ENCODE measurements around the gene OIT3.

Gene OIT3

GRCh38 chr10:72893136-72893798 is at the start of gene OIT3:
Gene OIT3, plus strand, starts transcription at chr10:72893739. Its CDS starts 60 bp downstream, at chr10:72893799.
- DNase-seq: no peak

- no peak for DNase-seq
These were observed 47.3 kb upstream of the OIT3 start for GRCh38 chr10:72846238-72846637.

- no peak for DNase-seq
These were observed 45.9 kb upstream of the OIT3 start for GRCh38 chr10:72847681-72848080.

- no peak for DNase-seq
These were observed 42.7 kb upstream of the OIT3 start for GRCh38 chr10:72850861-72851260.

GRCh38 chr10:72851509-72851908 is 42.0 kb upstream of the OIT3 start:
- DNase-seq: no peak

GRCh38 chr10:72852508-72852907 is 41.0 kb upstream of the OIT3 start:
- no peak for DNase-seq

- no peak for DNase-seq
These were observed 38.4 kb upstream of the OIT3 start for GRCh38 chr10:72855129-72855528.

- no peak for DNase-seq
These were observed 37.7 kb upstream of the OIT3 start for GRCh38 chr10:72855790-72856189.

GRCh38 chr10:72858067-72858466 is 35.5 kb upstream of the OIT3 start:
- DNase-seq: no peak

GRCh38 chr10:72862957-72863356 is 30.6 kb upstream of the OIT3 start:
- DNase-seq: no peak

GRCh38 chr10:72875250-72876055 is 18.1 kb upstream of the OIT3 start:
- peak in 1 of 2 experiments; percentile 1 for DNase-seq

GRCh38 chr10:72879245-72879644 is 14.3 kb upstream of the OIT3 start:
- no peak for DNase-seq

GRCh38 chr10:72881291-72881690 is 12.2 kb upstream of the OIT3 start:
- no peak for DNase-seq

- DNase-seq: no peak
These were observed 9.7 kb upstream of the OIT3 start for GRCh38 chr10:72883861-72884260.

GRCh38 chr10:72885953-72886352 is 7.6 kb upstream of the OIT3 start:
- DNase-seq: no peak

- no peak for DNase-seq
These were observed 6.9 kb upstream of the OIT3 start for GRCh38 chr10:72886621-72887020.

GRCh38 chr10:72887043-72887442 is 6.5 kb upstream of the OIT3 start:
- DNase-seq: no peak

- DNase-seq: no peak
These were observed 5.3 kb upstream of the OIT3 start for GRCh38 chr10:72888151-72888638.

- DNase-seq: peak in 1 of 2 experiments; percentile 1
These were observed 4.1 kb upstream of the OIT3 start for GRCh38 chr10:72889391-72889831.

- DNase-seq: no peak
These were observed 3.5 kb upstream of the OIT3 start for GRCh38 chr10:72890086-72890485.

GRCh38 chr10:72895236-72895850 is 1.8 kb downstream of the OIT3 start:
- no peak for DNase-seq

GRCh38 chr10:72898616-72899015 is 5.1 kb downstream of the OIT3 start:
- DNase-seq: no peak

GRCh38 chr10:72899545-72899944 is 6.0 kb downstream of the OIT3 start:
- DNase-seq: no peak
